ENCODE data around the gene PDLIM4.
A peak's percentile ranks its signal among the peaks of the same experiment; 100 is the strongest.

DNA sequence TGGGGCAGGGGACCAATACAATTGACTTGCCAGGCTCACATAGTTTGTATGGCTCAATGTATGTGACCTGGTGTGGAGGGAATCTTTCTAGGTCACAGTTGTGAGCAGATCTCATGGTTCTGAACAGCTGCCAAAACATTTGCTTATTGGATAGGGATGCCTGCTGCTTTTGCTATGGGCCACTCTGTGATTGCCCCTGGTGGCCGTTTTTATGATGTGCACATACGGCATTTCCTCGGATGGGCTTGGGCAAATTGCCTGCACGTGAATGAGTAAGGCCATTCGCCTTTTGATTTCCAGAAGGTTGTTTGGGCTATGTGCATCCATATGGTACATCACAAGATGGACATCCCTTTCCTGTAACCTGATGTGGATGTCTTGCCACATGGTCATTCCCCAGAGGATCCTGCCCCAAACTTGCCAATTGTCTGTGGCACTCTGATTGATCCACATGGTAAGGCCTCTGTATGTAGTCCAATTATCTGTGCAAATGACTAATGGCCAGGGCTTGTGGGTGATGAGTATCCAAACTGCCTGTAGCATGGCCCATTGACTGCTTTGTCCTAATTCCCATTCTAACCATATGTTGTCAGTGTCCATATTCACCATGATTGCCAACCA lies 26.0 kb downstream of the PDLIM4 start:
- TF ChIP-seq, protein P1, sequence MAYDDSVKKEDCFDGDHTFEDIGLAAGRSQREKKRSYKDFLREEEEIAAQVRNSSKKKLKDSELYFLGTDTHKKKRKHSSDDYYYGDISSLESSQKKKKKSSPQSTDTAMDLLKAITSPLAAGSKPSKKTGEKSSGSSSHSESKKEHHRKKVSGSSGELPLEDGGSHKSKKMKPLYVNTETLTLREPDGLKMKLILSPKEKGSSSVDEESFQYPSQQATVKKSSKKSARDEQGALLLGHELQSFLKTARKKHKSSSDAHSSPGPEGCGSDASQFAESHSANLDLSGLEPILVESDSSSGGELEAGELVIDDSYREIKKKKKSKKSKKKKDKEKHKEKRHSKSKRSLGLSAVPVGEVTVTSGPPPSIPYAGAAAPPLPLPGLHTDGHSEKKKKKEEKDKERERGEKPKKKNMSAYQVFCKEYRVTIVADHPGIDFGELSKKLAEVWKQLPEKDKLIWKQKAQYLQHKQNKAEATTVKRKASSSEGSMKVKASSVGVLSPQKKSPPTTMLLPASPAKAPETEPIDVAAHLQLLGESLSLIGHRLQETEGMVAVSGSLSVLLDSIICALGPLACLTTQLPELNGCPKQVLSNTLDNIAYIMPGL (CRISPR knock-in tag; IDR thresholded peaks at IDR 0.05; ENCODE audit: borderline replicate concordance), result no peak
- TF ChIP-seq EP300 (IDR thresholded peaks at IDR 0.05) (no peak), POLR2A (IDR thresholded peaks at IDR 0.05; ENCODE audit: low read length) (no peak), KDM1A (IDR thresholded peaks at IDR 0.05; ENCODE audit: low read depth) (no peak), ZC3H11A (IDR thresholded peaks at IDR 0.05) (no peak)
- TF ChIP-seq, protein P2, sequence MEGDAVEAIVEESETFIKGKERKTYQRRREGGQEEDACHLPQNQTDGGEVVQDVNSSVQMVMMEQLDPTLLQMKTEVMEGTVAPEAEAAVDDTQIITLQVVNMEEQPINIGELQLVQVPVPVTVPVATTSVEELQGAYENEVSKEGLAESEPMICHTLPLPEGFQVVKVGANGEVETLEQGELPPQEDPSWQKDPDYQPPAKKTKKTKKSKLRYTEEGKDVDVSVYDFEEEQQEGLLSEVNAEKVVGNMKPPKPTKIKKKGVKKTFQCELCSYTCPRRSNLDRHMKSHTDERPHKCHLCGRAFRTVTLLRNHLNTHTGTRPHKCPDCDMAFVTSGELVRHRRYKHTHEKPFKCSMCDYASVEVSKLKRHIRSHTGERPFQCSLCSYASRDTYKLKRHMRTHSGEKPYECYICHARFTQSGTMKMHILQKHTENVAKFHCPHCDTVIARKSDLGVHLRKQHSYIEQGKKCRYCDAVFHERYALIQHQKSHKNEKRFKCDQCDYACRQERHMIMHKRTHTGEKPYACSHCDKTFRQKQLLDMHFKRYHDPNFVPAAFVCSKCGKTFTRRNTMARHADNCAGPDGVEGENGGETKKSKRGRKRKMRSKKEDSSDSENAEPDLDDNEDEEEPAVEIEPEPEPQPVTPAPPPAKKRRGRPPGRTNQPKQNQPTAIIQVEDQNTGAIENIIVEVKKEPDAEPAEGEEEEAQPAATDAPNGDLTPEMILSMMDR (IDR thresholded peaks at IDR 0.05), result peak; percentile 21; the same call in 2 of the 3 replicates
- TF ChIP-seq, protein P3, sequence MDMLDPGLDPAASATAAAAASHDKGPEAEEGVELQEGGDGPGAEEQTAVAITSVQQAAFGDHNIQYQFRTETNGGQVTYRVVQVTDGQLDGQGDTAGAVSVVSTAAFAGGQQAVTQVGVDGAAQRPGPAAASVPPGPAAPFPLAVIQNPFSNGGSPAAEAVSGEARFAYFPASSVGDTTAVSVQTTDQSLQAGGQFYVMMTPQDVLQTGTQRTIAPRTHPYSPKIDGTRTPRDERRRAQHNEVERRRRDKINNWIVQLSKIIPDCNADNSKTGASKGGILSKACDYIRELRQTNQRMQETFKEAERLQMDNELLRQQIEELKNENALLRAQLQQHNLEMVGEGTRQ (IDR thresholded peaks at IDR 0.05), result no peak

Measured in A549 (cell line).